Measurements from ENCODE around the gene BRD2. TPM values are rescaled to one million over a fixed set of nuclear protein-coding genes. Genes with fewer than 3 reads are reported as not detected.

Gene BRD2
- total RNA-seq, 2 donors from 2014 or later: 56.9 to 91.1 TPM

DNA sequence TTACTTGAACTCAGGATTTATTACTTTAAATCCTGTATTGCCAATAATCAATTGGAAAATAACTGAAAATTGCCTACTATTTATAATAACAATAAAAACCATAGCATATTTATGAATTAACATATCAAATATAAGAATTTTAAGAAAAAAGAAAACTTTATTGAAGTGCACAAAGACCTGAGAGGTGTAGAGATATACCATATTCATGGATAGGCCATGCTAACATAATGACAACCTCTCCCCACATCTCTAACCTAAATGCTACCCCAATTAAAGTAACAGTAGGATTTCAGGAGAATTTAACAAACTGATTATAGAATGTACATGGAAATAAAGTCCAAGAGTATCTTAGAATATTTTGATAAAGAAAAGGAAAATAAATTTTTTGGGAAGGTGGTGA lies 22.4 kb upstream of the BRD2 start:
- no peaks in the 10 kb centered on the region for H3K27me3 ChIP-seq
- no peak for DNase-seq (ENCODE audit: low spot score)
- H3K4me1 ChIP-seq: peaks cover 0 to 6% of the 10 kb centered on the region in 2 donors
- H3K36me3 ChIP-seq: no peaks in the 10 kb centered on the region
- TF ChIP-seq, protein P1, sequence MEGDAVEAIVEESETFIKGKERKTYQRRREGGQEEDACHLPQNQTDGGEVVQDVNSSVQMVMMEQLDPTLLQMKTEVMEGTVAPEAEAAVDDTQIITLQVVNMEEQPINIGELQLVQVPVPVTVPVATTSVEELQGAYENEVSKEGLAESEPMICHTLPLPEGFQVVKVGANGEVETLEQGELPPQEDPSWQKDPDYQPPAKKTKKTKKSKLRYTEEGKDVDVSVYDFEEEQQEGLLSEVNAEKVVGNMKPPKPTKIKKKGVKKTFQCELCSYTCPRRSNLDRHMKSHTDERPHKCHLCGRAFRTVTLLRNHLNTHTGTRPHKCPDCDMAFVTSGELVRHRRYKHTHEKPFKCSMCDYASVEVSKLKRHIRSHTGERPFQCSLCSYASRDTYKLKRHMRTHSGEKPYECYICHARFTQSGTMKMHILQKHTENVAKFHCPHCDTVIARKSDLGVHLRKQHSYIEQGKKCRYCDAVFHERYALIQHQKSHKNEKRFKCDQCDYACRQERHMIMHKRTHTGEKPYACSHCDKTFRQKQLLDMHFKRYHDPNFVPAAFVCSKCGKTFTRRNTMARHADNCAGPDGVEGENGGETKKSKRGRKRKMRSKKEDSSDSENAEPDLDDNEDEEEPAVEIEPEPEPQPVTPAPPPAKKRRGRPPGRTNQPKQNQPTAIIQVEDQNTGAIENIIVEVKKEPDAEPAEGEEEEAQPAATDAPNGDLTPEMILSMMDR (IDR thresholded peaks at IDR 0.05): no peak
- no peak overlapping the region for H3K4me3 ChIP-seq
- H3K9me3 ChIP-seq: peaks cover 0 to 7% of the 10 kb centered on the region in 2 donors
- no peak overlapping the region for H3K27ac ChIP-seq

DNA sequence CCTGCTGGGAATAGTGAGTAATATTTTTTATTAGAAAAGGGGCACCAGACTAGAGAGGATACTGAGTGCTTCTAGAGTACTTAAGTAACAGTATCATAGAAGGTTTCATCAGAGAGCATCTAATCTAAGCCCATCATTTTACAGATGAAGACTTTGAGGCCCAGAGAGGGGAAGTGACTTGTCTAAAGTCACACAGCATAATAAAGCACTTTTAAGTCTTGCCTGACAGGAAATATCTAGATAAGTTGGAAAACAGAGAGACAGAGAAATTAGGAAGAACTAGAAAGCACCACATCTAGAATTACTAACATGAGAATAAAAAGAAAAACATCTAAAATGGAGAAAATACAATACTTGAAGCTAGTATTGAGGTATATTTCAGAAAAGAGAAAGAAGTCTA lies 21.5 kb upstream of the BRD2 start:
- no peaks in the 10 kb centered on the region for H3K4me1 ChIP-seq
- no peak overlapping the region for H3K4me3 ChIP-seq
- H3K27me3 ChIP-seq: no peaks in the 10 kb centered on the region
- no peak for DNase-seq (ENCODE audit: low spot score)
- H3K9me3 ChIP-seq: peaks cover 0 to 7% of the 10 kb centered on the region in 2 donors
- TF ChIP-seq, protein P1 (IDR thresholded peaks at IDR 0.05): no peak
- H3K36me3 ChIP-seq: no peaks in the 10 kb centered on the region
- H3K27ac ChIP-seq: no peak overlapping the region

DNA sequence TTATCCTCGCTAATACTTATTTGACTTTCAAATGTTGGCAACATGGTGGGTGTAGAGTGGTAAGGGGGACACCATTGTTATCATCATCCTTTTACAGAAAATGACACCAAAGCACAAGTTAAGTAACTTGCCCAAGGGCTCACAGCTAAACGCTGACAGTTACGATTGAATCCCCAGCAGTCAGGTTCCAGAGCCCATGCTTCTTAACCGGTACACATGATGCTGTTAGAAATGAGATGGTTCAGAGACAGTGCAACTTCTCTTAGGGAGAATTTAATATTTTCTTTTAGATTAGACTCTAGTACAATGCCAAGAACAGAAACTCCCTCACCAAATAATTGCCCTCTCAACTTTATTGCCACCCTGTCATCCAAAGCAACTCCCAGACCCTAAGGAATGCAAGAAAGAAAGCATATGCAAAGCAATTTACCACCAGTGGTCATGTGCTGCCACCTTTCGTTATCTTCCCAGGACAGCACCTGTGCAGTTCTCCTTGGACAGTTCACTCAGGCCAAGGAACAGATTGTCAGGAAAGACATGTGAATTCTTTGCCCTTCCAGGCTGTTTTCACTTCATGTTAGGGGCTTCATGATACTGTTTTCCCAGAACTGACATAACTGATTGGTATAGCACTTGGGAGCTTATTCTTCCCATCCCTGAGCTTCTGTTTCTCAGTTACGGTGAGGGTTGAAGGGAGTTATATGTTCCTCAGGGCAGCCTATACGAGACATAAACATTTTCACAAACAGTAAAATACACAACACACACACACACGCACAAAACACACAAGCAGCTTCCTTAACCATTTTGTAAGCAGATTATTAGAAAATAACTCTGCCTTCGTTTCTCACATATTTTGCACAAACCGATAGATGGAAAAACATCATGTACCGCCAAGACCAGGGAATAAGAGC lies 20.6 kb upstream of the BRD2 start:
- H3K4me3 ChIP-seq: no peak overlapping the region
- no peaks in the 10 kb centered on the region for H3K36me3 ChIP-seq
- no peaks in the 10 kb centered on the region for H3K27me3 ChIP-seq
- TF ChIP-seq, protein P1 (IDR thresholded peaks at IDR 0.05): no peak
- H3K27ac ChIP-seq: no peak overlapping the region
- H3K9me3 ChIP-seq: peaks cover 0 to 7% of the 10 kb centered on the region in 2 donors
- no peak for DNase-seq (ENCODE audit: low spot score)
- H3K4me1 ChIP-seq: peaks cover 0 to 5% of the 10 kb centered on the region in 2 donors

DNA sequence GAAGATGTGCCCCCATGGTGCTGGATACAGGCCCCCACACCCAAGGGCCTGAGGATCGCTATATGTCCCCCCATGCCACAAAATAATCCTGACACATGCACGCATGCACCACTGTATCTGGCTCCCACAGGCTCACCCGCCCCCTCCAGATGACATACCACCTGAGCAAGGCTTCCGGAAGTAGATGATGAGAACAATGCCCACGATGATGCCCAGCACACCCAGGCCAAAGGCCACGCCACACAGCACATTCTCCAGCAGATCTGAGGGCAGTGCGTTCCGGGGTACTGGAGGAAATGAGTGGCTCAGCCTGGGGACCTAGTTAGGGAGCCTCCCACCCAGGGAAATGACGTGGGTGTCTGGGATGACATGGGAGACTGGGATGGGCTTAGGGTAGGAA lies 19.3 kb upstream of the BRD2 start:
- no peaks in the 10 kb centered on the region for H3K36me3 ChIP-seq
- H3K9me3 ChIP-seq: peaks cover 0 to 7% of the 10 kb centered on the region in 2 donors
- no peak overlapping the region for H3K27ac ChIP-seq
- peaks cover 0 to 7% of the 10 kb centered on the region in 2 donors for H3K4me1 ChIP-seq
- H3K27me3 ChIP-seq: no peaks in the 10 kb centered on the region
- TF ChIP-seq, protein P1 (IDR thresholded peaks at IDR 0.05): no peak
- H3K4me3 ChIP-seq: no peak overlapping the region
- no peak for DNase-seq (ENCODE audit: low spot score)

DNA sequence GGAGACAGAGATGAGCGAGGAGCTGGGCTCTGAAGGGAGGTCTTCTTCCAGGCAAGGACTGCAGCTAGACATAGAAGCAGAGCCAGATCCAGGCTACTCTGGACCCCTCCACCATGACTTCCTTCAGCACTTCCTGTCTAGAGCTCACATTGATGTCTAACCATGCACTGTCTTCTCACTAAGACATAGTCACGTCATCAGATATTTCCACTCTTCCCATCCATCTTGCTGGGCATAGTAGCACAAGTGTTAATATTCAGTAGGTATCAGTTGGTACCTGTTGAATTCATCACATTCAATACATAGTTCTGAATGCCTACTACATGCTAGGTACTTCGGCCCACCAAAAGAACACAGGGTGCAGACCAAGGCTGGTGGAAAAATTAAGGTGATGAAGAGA lies 18.4 kb upstream of the BRD2 start:
- TF ChIP-seq, protein P1 (IDR thresholded peaks at IDR 0.05): no peak
- H3K27ac ChIP-seq: no peak overlapping the region
- peaks cover 0 to 7% of the 10 kb centered on the region in 2 donors for H3K4me1 ChIP-seq
- H3K27me3 ChIP-seq: no peaks in the 10 kb centered on the region
- H3K9me3 ChIP-seq: peaks cover 0 to 7% of the 10 kb centered on the region in 2 donors
- H3K4me3 ChIP-seq: no peak overlapping the region
- no peaks in the 10 kb centered on the region for H3K36me3 ChIP-seq
- no peak for DNase-seq (ENCODE audit: low spot score)
